RWPE2 (cell line): Measurements from ENCODE around the gene MYO5A.

ENCODE experiments used
- ATAC-seq: fragments of 200-7000 bp; cut with Tn5 transposase; 3 replicates; pipeline ENCODE4 v1.9.1; 2021; ENCODE audit warnings: low read depth
- DNase-seq: peaks from one replicate; pipeline ENCODE4 v3.0.0-alpha.2; 2020; ENCODE audit warnings: low spot score
- H3K27ac ChIP-seq: fragments of 450-650 bp; 2 replicates; pipeline ENCODE4 v1.5.1; 2017; ENCODE audit warnings: mild to moderate bottlenecking; ENCODE audit not compliant: poor library complexity, severe bottlenecking
- H3K27me3 ChIP-seq: fragments of 250-450 bp; sonication (Bioruptor Pico); 2 replicates; pipeline ENCODE4 v1.5.1; 2021; ENCODE audit warnings: mild to moderate bottlenecking, moderate library complexity; ENCODE audit not compliant: insufficient read depth, poor library complexity, severe bottlenecking
- H3K36me3 ChIP-seq: fragments of 250-450 bp; sonication (Bioruptor Pico); 2 replicates; pipeline ENCODE4 v1.5.1; 2020; ENCODE audit warnings: low read depth, mild to moderate bottlenecking, moderate library complexity
- H3K4me1 ChIP-seq: fragments of 250-450 bp; sonication (Bioruptor Pico); 2 replicates; pipeline ENCODE4 v1.5.1; 2021; ENCODE audit warnings: mild to moderate bottlenecking, moderate library complexity; ENCODE audit not compliant: insufficient read depth, poor library complexity, severe bottlenecking
- H3K4me3 ChIP-seq: fragments of 250-450 bp; sonication (Bioruptor Pico); 2 replicates; pipeline ENCODE4 v1.5.1; 2021; ENCODE audit warnings: mild to moderate bottlenecking, moderate library complexity; ENCODE audit not compliant: severe bottlenecking
- H3K9me3 ChIP-seq: fragments of 250-450 bp; sonication (Bioruptor Pico); 2 replicates; pipeline ENCODE4 v1.5.1; 2021; ENCODE audit warnings: mild to moderate bottlenecking, moderate library complexity; ENCODE audit not compliant: severe bottlenecking
- CTCF ChIP-seq: fragments of 450-650 bp; IDR thresholded peaks from one replicate; pipeline ENCODE4 v1.5.1; 2017; ENCODE audit warnings: mild to moderate bottlenecking, moderate library complexity; ENCODE audit not compliant: poor library complexity, severe bottlenecking

Gene MYO5A

GRCh38 chr15:52436981-52437380, 91.7 kb downstream of the MYO5A start:
- Histone ChIP-seq H3K27me3 (no peaks in the 10 kb centered on the region), H3K4me1 (peaks cover 28% of the 10 kb centered on the region), H3K36me3 (no peaks in the 10 kb centered on the region), H3K9me3 (no peaks in the 10 kb centered on the region), H3K27ac (peak overlapping the region; percentile 21), H3K4me3 (no peak overlapping the region)
- no peak for TF ChIP-seq CTCF
- peak; percentile 75 for ATAC-seq
- no peak for DNase-seq

GRCh38 chr15:52434885-52435284, 93.8 kb downstream of the MYO5A start:
- Histone ChIP-seq H3K27ac (no peak overlapping the region), H3K27me3 (no peaks in the 10 kb centered on the region), H3K4me3 (no peak overlapping the region), H3K9me3 (no peaks in the 10 kb centered on the region), H3K4me1 (peaks cover 16% of the 10 kb centered on the region), H3K36me3 (no peaks in the 10 kb centered on the region)
- TF ChIP-seq CTCF, result no peak
- ATAC-seq (no peak), DNase-seq (no peak)

GRCh38 chr15:52428297-52428696, 100.4 kb downstream of the MYO5A start:
- ATAC-seq (no peak), DNase-seq (no peak)
- H3K4me3 ChIP-seq, result no peak overlapping the region
- H3K9me3 ChIP-seq, result no peaks in the 10 kb centered on the region
- H3K27me3 ChIP-seq, result no peaks in the 10 kb centered on the region
- H3K27ac ChIP-seq, result no peak overlapping the region
- no peak for TF ChIP-seq CTCF
- H3K36me3 ChIP-seq, result peaks cover 15% of the 10 kb centered on the region
- H3K4me1 ChIP-seq, result peaks cover 6% of the 10 kb centered on the region

GRCh38 chr15:52427804-52428203, 100.9 kb downstream of the MYO5A start:
- Histone ChIP-seq H3K4me1 (peaks cover 6% of the 10 kb centered on the region), H3K27ac (no peak overlapping the region), H3K9me3 (no peaks in the 10 kb centered on the region), H3K27me3 (no peaks in the 10 kb centered on the region), H3K4me3 (no peak overlapping the region), H3K36me3 (peaks cover 15% of the 10 kb centered on the region)
- no peak for DNase-seq
- TF ChIP-seq CTCF, result no peak
- peak; percentile 79 for ATAC-seq

- Histone ChIP-seq H3K27ac (no peak overlapping the region), H3K9me3 (no peaks in the 10 kb centered on the region), H3K27me3 (no peaks in the 10 kb centered on the region), H3K4me3 (no peak overlapping the region), H3K36me3 (peaks cover 20% of the 10 kb centered on the region), H3K4me1 (peaks cover 6% of the 10 kb centered on the region)
- TF ChIP-seq CTCF, result no peak
- ATAC-seq, result no peak
- no peak for DNase-seq
Observed at GRCh38 chr15:52424856-52425431, 103.7 kb downstream of the MYO5A start.
